K562 (cell line): Measurements from ENCODE around the gene NES. TPM values are rescaled to one million over a fixed set of nuclear protein-coding genes. Genes with fewer than 3 reads are reported as not detected.

Experiments
- AFF4 ChIP-seq: sonication (generic); formaldehyde crosslinking; IDR thresholded peaks from 2 replicates; pipeline ENCODE4 v1.8.0; 2023; ENCODE audit warnings: mild to moderate bottlenecking, missing genetic modification reagents
- CCNT2 ChIP-seq: IDR thresholded peaks from 2 replicates; pipeline ENCODE4 v1.6.1; 2011; ENCODE audit warnings: borderline replicate concordance, low read depth, mild to moderate bottlenecking, moderate library complexity, mixed read lengths, low read length; ENCODE audit not compliant: insufficient read length; ENCODE audit errors: extremely low read depth
- CREB3L1 ChIP-seq: fragments of 450-650 bp; IDR thresholded peaks from 2 replicates; pipeline ENCODE4 v1.6.1; 2014; ENCODE audit warnings: low read depth, mild to moderate bottlenecking, moderate library complexity, borderline replicate concordance
- DIDO1 ChIP-seq: fragments of 450-650 bp; IDR thresholded peaks from 2 replicates; pipeline ENCODE4 v1.6.1; 2016; ENCODE audit warnings: low read depth, missing biosample characterization, missing genetic modification characterization
- ELF1 ChIP-seq: fragments of 200-800 bp; sonication (Bioruptor generic); IDR thresholded peaks from 2 replicates; pipeline ENCODE4 v1.6.1; 2016; ENCODE audit warnings: missing genetic modification characterization, missing compliant biosample characterization
- FOXJ2 ChIP-seq: fragments of 200-800 bp; sonication (Bioruptor generic); IDR thresholded peaks from 2 replicates; pipeline ENCODE4 v1.6.1; 2016; ENCODE audit warnings: missing genetic modification characterization, missing compliant biosample characterization
- GATAD2A ChIP-seq: fragments of 450-650 bp; IDR thresholded peaks from 2 replicates; pipeline ENCODE4 v1.6.1; 2017
- GTF2F1 ChIP-seq: IDR thresholded peaks from 2 replicates; pipeline ENCODE4 v1.6.1; 2011; ENCODE audit warnings: low read depth, low read length, improper control_type of control experiment
- KAT2B ChIP-seq: IDR thresholded peaks from one replicate; pipeline ENCODE4 v1.6.1; 2012; ENCODE audit warnings: low read depth, mild to moderate bottlenecking, control low read depth, inconsistent platforms, low read length, moderate library complexity
- MEF2D ChIP-seq: conservative IDR thresholded peaks from 2 replicates; pipeline ENCODE4 v1.6.1; 2016; ENCODE audit warnings: low read depth, missing genetic modification characterization, missing compliant biosample characterization
- NCOA6 ChIP-seq: fragments of 450-650 bp; IDR thresholded peaks from 2 replicates; pipeline ENCODE4 v1.6.1; 2017; ENCODE audit warnings: mild to moderate bottlenecking
- NFE2L1 ChIP-seq: fragments of 450-650 bp; IDR thresholded peaks from 2 replicates; pipeline ENCODE4 v1.6.1; 2016; ENCODE audit warnings: missing genetic modification characterization, low read depth, mild to moderate bottlenecking, missing compliant biosample characterization, moderate library complexity, borderline replicate concordance
- SP2 ChIP-seq: IDR thresholded peaks from 2 replicates; pipeline ENCODE4 v1.6.1; 2011; ENCODE audit warnings: mild to moderate bottlenecking, low read depth, low read length, moderate library complexity; ENCODE audit not compliant: poor library complexity, severe bottlenecking; ENCODE audit errors: extremely low read depth
- TEAD2 ChIP-seq: fragments of 450-650 bp; IDR thresholded peaks from 2 replicates; pipeline ENCODE4 v1.6.1; 2016; ENCODE audit warnings: missing genetic modification characterization, control low read depth, missing compliant biosample characterization
- TRIM28 ChIP-seq: fragments of 450-650 bp; IDR thresholded peaks from 2 replicates; pipeline ENCODE4 v1.6.1; 2017
- ZMIZ1 ChIP-seq, 2 experiments: fragments of 150-350 bp in 1 of 2; IDR thresholded peaks; 2 replicates each; pipeline ENCODE4 v1.6.1; 2012 to 2016; ENCODE audit warnings: low read depth in 2 of 2, low read length in 2 of 2, mild to moderate bottlenecking in 1 of 2, moderate library complexity in 1 of 2
- ZNF197 ChIP-seq: fragments of 200-800 bp; sonication (Bioruptor generic); IDR thresholded peaks from 2 replicates; pipeline ENCODE4 v1.6.1; 2016; ENCODE audit warnings: low read depth, missing genetic modification characterization, missing compliant biosample characterization
- ZNF224 ChIP-seq: sonication (generic); formaldehyde crosslinking; IDR thresholded peaks from 2 replicates; pipeline ENCODE4 v1.8.0; 2022; ENCODE audit warnings: mild to moderate bottlenecking, missing genetic modification reagents
- ZNF766 ChIP-seq: fragments of 200-800 bp; sonication (Bioruptor generic); conservative IDR thresholded peaks from 2 replicates; pipeline ENCODE4 v1.6.1; 2016; ENCODE audit warnings: missing genetic modification characterization, missing compliant biosample characterization
- polyA plus RNA-seq, 8 experiments: library from polyadenylated mRNA; depleted of rRNA in 4 of 8; stranded (reverse) in 5 of 8; unstranded in 3 of 8; fragments of >200 nt; fragmentation: Nextera tagmentation in 2 of 8; fragmentation: Illumina TruSeq in 1 of 8; extraction: Ambion mirVana in 2 of 8; extraction: Trizol in 1 of 8; gene quantifications; 2 replicates each; pipeline versions ENCODE4 v1.2.1 to v1.2.3, GENCODE V29; 2011 to 2014; ENCODE audit warnings: inconsistent platforms in 1 of 8, missing spikeins in 1 of 8
- total RNA-seq, 7 experiments: library from RNA; depleted of rRNA in 6 of 7; stranded (reverse); fragments of >200 nt in 6 of 7; fragmentation: Illumina TruSeq in 2 of 7; extraction: Trizol in 2 of 7; gene quantifications; 2 replicates each; pipeline versions ENCODE4 v1.2.1 to v1.2.3, GENCODE V29; 2011 to 2021; ENCODE audit warnings: low replicate concordance in 1 of 7

Gene NES
- total and polyA plus RNA-seq, 9 of the 15 experiments (the other 6 are each of a cell fraction or from before 2014, with no cell fraction given): 0.10 to 8.6 (median 4.2) TPM

GRCh38 chr1:156659988-156660751 is 17.0 kb downstream of the NES start (continued):
- TF ChIP-seq CREB3L1 (peak; percentile 67; the same call in 1 of the 2 replicates), AFF4 (CRISPR knock-in tag) (peak; percentile 99), FOXJ2 (tag) (peak; percentile 34), MEF2D (tag) (no peak), ELF1 (tag) (peak; percentile 71), GATAD2A (no peak), ZNF224 (no peak), ZMIZ1 (IDR thresholded peaks at IDR 0.05; ENCODE audit: low read depth in 2 of 2, low read length in 2 of 2) (peak in 1 of 2 experiments; percentile 82; a peak in 2 of 4 replicates), KAT2B (peak; percentile 90), GTF2F1 (no peak), TEAD2 (tag) (no peak), TRIM28 (no peak), ZNF197 (CRISPR knock-in tag) (no peak), ZNF766 (peak; percentile 56), CCNT2 (peak; percentile 94), DIDO1 (tag) (0 out of 2 replicates have a peak, but pooled peaks have one; percentile 45), NCOA6 (no peak; the same call in 1 of the 2 replicates), NFE2L1 (tag) (no peak), SP2 (peak; percentile 6)
